GM23338 (cell line): ENCODE data around the gene SNAI1. TPM values are rescaled to one million over a fixed set of nuclear protein-coding genes. Genes with fewer than 3 reads are reported as not detected.
"Not testable (repeated sequence)": the region's sequence is repeated elsewhere in the genome, so short reads cannot be mapped to it uniquely, and the experiment has no call there.

Source experiments
- ATAC-seq: fragments of 200-7000 bp; cut with Tn5 transposase; 3 replicates; pipeline ENCODE4 v1.9.1; 2020
- DNase-seq: peaks from one replicate; pipeline ENCODE4 v3.0.0-alpha.2; 2015; ENCODE audit warnings: low spot score
- H2AFZ ChIP-seq: fragments of 200-600 bp; sonication (generic); 2 replicates; pipeline ENCODE4 v1.8.0; 2016; ENCODE audit warnings: antibody characterized with exemption, mild to moderate bottlenecking, moderate library complexity
- H3F3A ChIP-seq: fragments of 200-600 bp; sonication (generic); replicated peaks from 2 replicates; pipeline ENCODE4 v1.8.0; 2017; ENCODE audit warnings: antibody characterized with exemption, mixed run types, low read depth
- H3K27ac ChIP-seq: fragments of 200-600 bp; sonication (generic); 2 replicates; pipeline ENCODE4 v1.6.1; 2016; ENCODE audit warnings: low read depth
- H3K27me3 ChIP-seq: fragments of 200-600 bp; sonication (generic); 2 replicates; pipeline ENCODE4 v1.8.0; 2016; ENCODE audit warnings: mild to moderate bottlenecking, mixed run types, moderate library complexity; ENCODE audit not compliant: insufficient read depth
- H3K36me3 ChIP-seq: fragments of 200-600 bp; sonication (generic); 2 replicates; pipeline ENCODE4 v1.8.0; 2016; ENCODE audit warnings: mild to moderate bottlenecking; ENCODE audit not compliant: insufficient read depth
- H3K4me1 ChIP-seq: fragments of 200-600 bp; sonication (generic); 2 replicates; pipeline ENCODE4 v1.8.0; 2016; ENCODE audit warnings: mild to moderate bottlenecking, moderate library complexity; ENCODE audit not compliant: insufficient read depth
- H3K4me2 ChIP-seq: fragments of 200-600 bp; sonication (generic); 2 replicates; pipeline ENCODE4 v1.7.1; 2017; ENCODE audit warnings: mixed run types
- H3K4me3 ChIP-seq: fragments of 200-600 bp; sonication (generic); 2 replicates; pipeline ENCODE4 v1.6.1; 2016; ENCODE audit warnings: mixed run types
- H3K79me2 ChIP-seq: fragments of 200-600 bp; sonication (generic); replicated peaks from 2 replicates; pipeline ENCODE4 v1.8.0; 2017; ENCODE audit warnings: mild to moderate bottlenecking; ENCODE audit not compliant: insufficient read depth
- H3K9me2 ChIP-seq: fragments of 200-600 bp; sonication (generic); 2 replicates; pipeline ENCODE4 v1.8.0; 2017; ENCODE audit not compliant: insufficient read depth
- H4K20me1 ChIP-seq: fragments of 200-600 bp; sonication (generic); replicated peaks from 2 replicates; pipeline ENCODE4 v1.8.0; 2017; ENCODE audit warnings: mild to moderate bottlenecking; ENCODE audit not compliant: insufficient read depth
- H3K27ac Mint-ChIP-seq: 2 replicates; pipeline ENCODE4 v1.8.0; 2020; ENCODE audit warnings: inconsistent platforms, mild to moderate bottlenecking, moderate library complexity, mixed read lengths
- H3K27me3 Mint-ChIP-seq: 3 replicates; pipeline ENCODE4 v1.8.0; 2022; ENCODE audit warnings: low read depth, mild to moderate bottlenecking, moderate library complexity, mixed read lengths, inconsistent platforms; ENCODE audit not compliant: insufficient read depth, poor library complexity
- H3K36me3 Mint-ChIP-seq: 3 replicates; pipeline ENCODE4 v1.8.0; 2021; ENCODE audit warnings: low read depth, mild to moderate bottlenecking, inconsistent platforms, moderate library complexity, mixed read lengths
- H3K4me1 Mint-ChIP-seq: 3 replicates; pipeline ENCODE4 v1.8.0; 2020; ENCODE audit warnings: mild to moderate bottlenecking, inconsistent platforms, mixed read lengths
- H3K4me3 Mint-ChIP-seq: 3 replicates; pipeline ENCODE4 v1.8.0; 2021; ENCODE audit warnings: moderate library complexity, mild to moderate bottlenecking, inconsistent platforms, mixed read lengths
- H3K9me3 Mint-ChIP-seq: 3 replicates; pipeline ENCODE4 v1.8.0; 2020; ENCODE audit warnings: moderate library complexity, mild to moderate bottlenecking, inconsistent platforms, mixed read lengths
- CREB1 ChIP-seq: fragments of 250-450 bp; sonication (Bioruptor Pico); IDR thresholded peaks from 2 replicates; pipeline ENCODE4 v1.5.0; 2020; ENCODE audit warnings: low read depth, mild to moderate bottlenecking, moderate library complexity
- CTCF ChIP-seq, 2 experiments: fragments of 200-600 bp in 1 of 2; sonication (generic) in 1 of 2; conservative IDR thresholded peaks; 2 replicates each; pipeline versions ENCODE4 v1.5.1 to v1.6.1; 2016 to 2017; ENCODE audit warnings: antibody characterized with exemption in 2 of 2, low read depth in 2 of 2, mild to moderate bottlenecking in 2 of 2, moderate library complexity in 1 of 2
- EZH2 ChIP-seq: fragments of 200-600 bp; sonication (generic); IDR thresholded peaks from one replicate; pipeline ENCODE4 v1.8.0; 2017; ENCODE audit warnings: antibody characterized with exemption, mild to moderate bottlenecking, low read depth; ENCODE audit not compliant: unreplicated experiment
- EZH2phosphoT487 ChIP-seq: fragments of 200-600 bp; sonication (generic); IDR thresholded peaks from one replicate; pipeline ENCODE4 v1.8.1; 2018; ENCODE audit warnings: antibody characterized with exemption; ENCODE audit not compliant: unreplicated experiment
- JUNB ChIP-seq: IDR thresholded peaks from one replicate; pipeline ENCODE4 v1.6.1; 2016; ENCODE audit warnings: antibody characterized with exemption; ENCODE audit not compliant: unreplicated experiment
- NANOG ChIP-seq: IDR thresholded peaks from 2 replicates; pipeline ENCODE4 v1.6.1; 2016; ENCODE audit warnings: antibody characterized with exemption, borderline replicate concordance
- POLR2AphosphoS5 ChIP-seq: IDR thresholded peaks from 2 replicates; pipeline ENCODE4 v1.6.1; 2016; ENCODE audit warnings: antibody characterized with exemption, low read depth
- REST ChIP-seq: IDR thresholded peaks from one replicate; pipeline ENCODE4 v1.6.1; 2018; ENCODE audit warnings: antibody characterized with exemption; ENCODE audit not compliant: unreplicated experiment
- STAT1 ChIP-seq: IDR thresholded peaks from one replicate; pipeline ENCODE4 v1.6.1; 2016; ENCODE audit warnings: antibody characterized with exemption; ENCODE audit not compliant: unreplicated experiment
- ZNF114 ChIP-seq: fragments of 250-450 bp; sonication (Bioruptor Pico); IDR thresholded peaks from 2 replicates; pipeline ENCODE4 v1.5.0; 2020; ENCODE audit warnings: mild to moderate bottlenecking, moderate library complexity
- polyA plus RNA-seq: library from polyadenylated mRNA; unstranded; fragments of >200 nt; fragmentation: Nextera tagmentation; extraction: Ambion mirVana; gene quantifications from 2 replicates; pipeline ENCODE4 v1.2.1, GENCODE V29; 2016
- total RNA-seq: library from RNA; depleted of rRNA; stranded (reverse); fragments of >200 nt; shearing (Covaris generic); gene quantifications from 2 replicates; pipeline ENCODE4 v1.2.3, GENCODE V29; 2014

The SNAI1 gene
- total and polyA plus RNA-seq, 2 experiments from 2014 or later = 4.2 to 8.4 TPM

- Histone ChIP-seq H3K79me2 (no peaks in the 10 kb centered on the region), H3K9me2 (no peaks in the 10 kb centered on the region), H3F3A (0 out of 2 replicates have a peak, but pooled peaks cover 3% of the 10 kb centered on the region), H3K27me3 (no peaks in the 10 kb centered on the region), H4K20me1 (peaks cover 8% of the 10 kb centered on the region), H3K4me2 (no peak overlapping the region), H3K27ac (no peak overlapping the region), H3K4me1 (no peaks in the 10 kb centered on the region), H2AFZ (no peak overlapping the region), H3K4me3 (no peak overlapping the region), H3K36me3 (peaks cover 23% of the 10 kb centered on the region)
- no peaks in the 10 kb centered on the region; the same call in 2 of the 3 replicates for H3K9me3 Mint-ChIP-seq
- ATAC-seq (no peak), DNase-seq (no peak)
- TF ChIP-seq NANOG = no peak
- TF ChIP-seq POLR2AphosphoS5 = no peak
- TF ChIP-seq STAT1 = no peak
- TF ChIP-seq REST = no peak
- TF ChIP-seq ZNF114 (CRISPR knock-in tag) = no peak
- H3K36me3 Mint-ChIP-seq = peaks cover 74% of the 10 kb centered on the region
- peaks cover 6% of the 10 kb centered on the region for H3K27me3 Mint-ChIP-seq
- no peaks in the 10 kb centered on the region for H3K4me1 Mint-ChIP-seq
- no peak overlapping the region for H3K27ac Mint-ChIP-seq
- no peak overlapping the region for H3K4me3 Mint-ChIP-seq
Measured at GRCh38 chr20:49955167-49955566, 27.6 kb upstream of the SNAI1 start.

GRCh38 chr20:49955830-49956396, 26.9 kb upstream of the SNAI1 start:
- H3K36me3 ChIP-seq = peaks cover 23% of the 10 kb centered on the region

GRCh38 chr20:49956689-49957088, 26.1 kb upstream of the SNAI1 start:
- H3K27ac ChIP-seq = no peak overlapping the region
- H3K4me3 ChIP-seq = no peak overlapping the region
- peaks cover 6% of the 10 kb centered on the region for H3K27me3 Mint-ChIP-seq
- 0 out of 2 replicates have a peak, but pooled peaks cover 2% of the 10 kb centered on the region for H3F3A ChIP-seq
- H2AFZ ChIP-seq = no peak overlapping the region
- peaks cover 64% of the 10 kb centered on the region for H3K36me3 Mint-ChIP-seq
- no peaks in the 10 kb centered on the region; the same call in 2 of the 3 replicates for H3K9me3 Mint-ChIP-seq
- H4K20me1 ChIP-seq = peaks cover 8% of the 10 kb centered on the region; the same call in 1 of the 2 replicates
- no peaks in the 10 kb centered on the region for H3K79me2 ChIP-seq
- H3K4me1 ChIP-seq = no peaks in the 10 kb centered on the region
- no peaks in the 10 kb centered on the region for H3K4me1 Mint-ChIP-seq
- peaks cover 23% of the 10 kb centered on the region for H3K36me3 ChIP-seq
- H3K4me3 Mint-ChIP-seq = no peak overlapping the region
- H3K27ac Mint-ChIP-seq = no peak overlapping the region
- no peak for DNase-seq
- no peaks in the 10 kb centered on the region for H3K27me3 ChIP-seq
- no peak overlapping the region for H3K4me2 ChIP-seq
- no peak for ATAC-seq
- H3K9me2 ChIP-seq = no peaks in the 10 kb centered on the region
- TF ChIP-seq NANOG (no peak), EZH2phosphoT487 (no peak), JUNB (no peak), CTCF (conservative IDR thresholded peaks at IDR 0.05; ENCODE audit: low read depth in 2 of 2) (no peak), CREB1 (CRISPR knock-in tag) (no peak), STAT1 (no peak), EZH2 (no peak), ZNF114 (CRISPR knock-in tag) (no peak), REST (no peak)

More at GRCh38 chr20:49955830-49956396, 26.9 kb upstream of the SNAI1 start:
- H3K27ac ChIP-seq, H3K4me3 Mint-ChIP-seq, H3K4me1 ChIP-seq, H3K9me3 Mint-ChIP-seq, H3K79me2 ChIP-seq, ATAC-seq, H3K4me1 Mint-ChIP-seq, H3K4me2 ChIP-seq, H2AFZ ChIP-seq, H3K4me3 ChIP-seq, H3K27me3 ChIP-seq, DNase-seq, H3K27me3 Mint-ChIP-seq, H3F3A ChIP-seq, H4K20me1 ChIP-seq, H3K9me2 ChIP-seq, H3K27ac Mint-ChIP-seq: not testable (repeated sequence)
- peaks cover 68% of the 10 kb centered on the region for H3K36me3 Mint-ChIP-seq
